HUES6 (cell line): ENCODE measurements around the gene SSH2.

Experiments used
- H3K27ac ChIP-seq: 2 replicates; pipeline ENCODE4 v1.7.0; 2013; ENCODE audit warnings: low read depth, mild to moderate bottlenecking, low read length, inconsistent platforms
- H3K27me3 ChIP-seq: 2 replicates; pipeline ENCODE4 v1.6.1; 2013; ENCODE audit warnings: low read length; ENCODE audit not compliant: control insufficient read depth, insufficient read depth
- H3K36me3 ChIP-seq: 2 replicates; pipeline ENCODE4 v1.6.1; 2013; ENCODE audit warnings: low read length; ENCODE audit not compliant: control insufficient read depth, insufficient read depth
- H3K4me1 ChIP-seq: 2 replicates; pipeline ENCODE4 v1.6.1; 2013; ENCODE audit warnings: low read length; ENCODE audit not compliant: control insufficient read depth, insufficient read depth
- H3K4me3 ChIP-seq: 2 replicates; pipeline ENCODE4 v1.5.1; 2013; ENCODE audit warnings: low read depth, low read length
- H3K9ac ChIP-seq: one replicate; pipeline ENCODE4 v1.6.1; 2013; ENCODE audit warnings: mild to moderate bottlenecking, low read length
- H3K9me3 ChIP-seq: 2 replicates; pipeline ENCODE4 v1.6.1; 2013; ENCODE audit warnings: low read depth, low read length; ENCODE audit not compliant: control insufficient read depth, insufficient read depth

SSH2 gene

GRCh38 chr17:29717817-29718216 is 212.2 kb downstream of the SSH2 start:
- Histone ChIP-seq H3K4me1 (peaks cover 20% of the 10 kb centered on the region), H3K27me3 (no peaks in the 10 kb centered on the region)

GRCh38 chr17:29716566-29716965 is 213.5 kb downstream of the SSH2 start:
- H3K4me1 ChIP-seq, result peaks cover 27% of the 10 kb centered on the region
- no peak overlapping the region for H3K9ac ChIP-seq
- H3K9me3 ChIP-seq, result no peaks in the 10 kb centered on the region
- no peak overlapping the region for H3K27ac ChIP-seq
- no peaks in the 10 kb centered on the region for H3K27me3 ChIP-seq
- H3K4me3 ChIP-seq, result no peak overlapping the region
- H3K36me3 ChIP-seq, result no peaks in the 10 kb centered on the region

More at GRCh38 chr17:29717817-29718216, 212.2 kb downstream of the SSH2 start:
- Histone ChIP-seq H3K4me3 (no peak overlapping the region), H3K9me3 (no peaks in the 10 kb centered on the region), H3K27ac (no peak overlapping the region), H3K9ac (no peak overlapping the region), H3K36me3 (no peaks in the 10 kb centered on the region)

GRCh38 chr17:29715680-29716079 is 214.3 kb downstream of the SSH2 start:
- no peaks in the 10 kb centered on the region for H3K9me3 ChIP-seq
- no peak overlapping the region for H3K4me3 ChIP-seq
- H3K27me3 ChIP-seq, result no peaks in the 10 kb centered on the region
- H3K36me3 ChIP-seq, result no peaks in the 10 kb centered on the region
- H3K4me1 ChIP-seq, result peaks cover 29% of the 10 kb centered on the region
- no peak overlapping the region for H3K27ac ChIP-seq
- H3K9ac ChIP-seq, result no peak overlapping the region

GRCh38 chr17:29714146-29714545 is 215.9 kb downstream of the SSH2 start:
- Histone ChIP-seq H3K4me3 (no peak overlapping the region), H3K9me3 (no peaks in the 10 kb centered on the region), H3K27me3 (no peaks in the 10 kb centered on the region), H3K4me1 (peaks cover 29% of the 10 kb centered on the region), H3K27ac (no peak overlapping the region), H3K36me3 (no peaks in the 10 kb centered on the region), H3K9ac (no peak overlapping the region)

- H3K27me3 ChIP-seq, result no peaks in the 10 kb centered on the region
- H3K36me3 ChIP-seq, result no peaks in the 10 kb centered on the region
- no peak overlapping the region for H3K4me3 ChIP-seq
- no peak overlapping the region for H3K9ac ChIP-seq
- peaks cover 25% of the 10 kb centered on the region for H3K4me1 ChIP-seq
- H3K27ac ChIP-seq, result no peak overlapping the region
- no peaks in the 10 kb centered on the region for H3K9me3 ChIP-seq
Measured at GRCh38 chr17:29713626-29714025, 216.4 kb downstream of the SSH2 start.

- no peaks in the 10 kb centered on the region for H3K27me3 ChIP-seq
- H3K4me1 ChIP-seq, result peaks cover 16% of the 10 kb centered on the region
- peak overlapping the region; percentile 25; the same call in 1 of the 2 replicates for H3K27ac ChIP-seq
- no peaks in the 10 kb centered on the region for H3K36me3 ChIP-seq
- H3K9ac ChIP-seq, result no peak overlapping the region
- no peak overlapping the region for H3K4me3 ChIP-seq
- no peaks in the 10 kb centered on the region for H3K9me3 ChIP-seq
Measured at GRCh38 chr17:29711588-29712385, 218.2 kb downstream of the SSH2 start.

GRCh38 chr17:29710891-29711418 is 219.1 kb downstream of the SSH2 start:
- peaks cover 16% of the 10 kb centered on the region for H3K4me1 ChIP-seq
- H3K4me3 ChIP-seq, result no peak overlapping the region
- no peak overlapping the region; the same call in 1 of the 2 replicates for H3K27ac ChIP-seq
- no peaks in the 10 kb centered on the region for H3K27me3 ChIP-seq
- H3K36me3 ChIP-seq, result no peaks in the 10 kb centered on the region
- H3K9me3 ChIP-seq, result no peaks in the 10 kb centered on the region
- H3K9ac ChIP-seq, result no peak overlapping the region

GRCh38 chr17:29710520-29710884 is 219.5 kb downstream of the SSH2 start:
- H3K27ac ChIP-seq, result no peak overlapping the region
- no peaks in the 10 kb centered on the region for H3K9me3 ChIP-seq
- no peaks in the 10 kb centered on the region for H3K36me3 ChIP-seq
- H3K4me3 ChIP-seq, result no peak overlapping the region
- peaks cover 16% of the 10 kb centered on the region for H3K4me1 ChIP-seq
- no peaks in the 10 kb centered on the region for H3K27me3 ChIP-seq
- no peak overlapping the region for H3K9ac ChIP-seq

GRCh38 chr17:29709866-29710519 is 220.0 kb downstream of the SSH2 start:
- H3K9me3 ChIP-seq, result no peaks in the 10 kb centered on the region
- H3K36me3 ChIP-seq, result no peaks in the 10 kb centered on the region
- no peak overlapping the region for H3K4me3 ChIP-seq
- H3K4me1 ChIP-seq, result peaks cover 16% of the 10 kb centered on the region
- H3K27me3 ChIP-seq, result no peaks in the 10 kb centered on the region
- H3K9ac ChIP-seq, result no peak overlapping the region
- no peak overlapping the region for H3K27ac ChIP-seq

GRCh38 chr17:29707212-29707571 is 222.8 kb downstream of the SSH2 start:
- Histone ChIP-seq H3K4me3 (no peak overlapping the region), H3K4me1 (peaks cover 12% of the 10 kb centered on the region), H3K27ac (no peak overlapping the region), H3K9me3 (no peaks in the 10 kb centered on the region), H3K9ac (no peak overlapping the region), H3K36me3 (no peaks in the 10 kb centered on the region), H3K27me3 (no peaks in the 10 kb centered on the region)

- H3K27ac ChIP-seq, result no peak overlapping the region
- no peaks in the 10 kb centered on the region for H3K9me3 ChIP-seq
- H3K36me3 ChIP-seq, result no peaks in the 10 kb centered on the region; the same call in 1 of the 2 replicates
- H3K4me3 ChIP-seq, result no peak overlapping the region
- H3K9ac ChIP-seq, result no peak overlapping the region
- no peaks in the 10 kb centered on the region for H3K27me3 ChIP-seq
- peaks cover under 1% of the 10 kb centered on the region; the same call in 1 of the 2 replicates for H3K4me1 ChIP-seq
Measured at GRCh38 chr17:29706045-29706431, 224.0 kb downstream of the SSH2 start.
